HEK293T (cell line): ENCODE measurements around the gene EDN1.
"Not testable (repeated sequence)": the region's sequence is repeated elsewhere in the genome, so short reads cannot be mapped to it uniquely, and the experiment has no call there.

Experiments
- FOXA1 ChIP-seq: fragments of 450-650 bp; IDR thresholded peaks from 2 replicates; pipeline ENCODE4 v1.6.1; 2016; ENCODE audit warnings: mild to moderate bottlenecking
- NFRKB ChIP-seq: fragments of 450-650 bp; IDR thresholded peaks from 2 replicates; pipeline ENCODE4 v1.6.1; 2016; ENCODE audit warnings: mild to moderate bottlenecking, moderate library complexity

GRCh38 chr6:12332750-12333079 is 42.6 kb downstream of the EDN1 start:
- TF ChIP-seq NFRKB, FOXA1: not testable (repeated sequence)
